Frontal cortex (tissue), 1 donor: ENCODE measurements around the gene KRTAP19-4. TPM values are rescaled to one million over a fixed set of nuclear protein-coding genes. Genes with fewer than 3 reads are reported as not detected.

ENCODE experiments used
- small RNA-seq: library from RNA; depleted of rRNA; stranded (forward); fragments of <200 nt; gene quantifications from one replicate; pipeline ENCODE3, GENCODE V24; 2014
- total RNA-seq: library from RNA; depleted of rRNA; stranded (reverse); fragments of >200 nt; gene quantifications from one replicate; pipeline ENCODE4 v1.2.3, GENCODE V29; 2014

Gene KRTAP19-4
- total RNA-seq, 1 donor from 2014 or later, result not detected

Small RNA genes lying within 50 kb of the gene (small RNA-seq; reads per million reads assigned to genes)
- not detected for gene AP000567.1
- not detected for gene KRTAP19-10P
- not detected for gene KRTAP19-11P
- gene KRTAP19-9P, result not detected

Other genes with a start within 250 kb of the KRTAP19-4 start
- not detected for gene KRTAP24-1, start 214.2 kb downstream of the KRTAP19-4 start, total RNA-seq
- gene KRTAP25-1, start 207.7 kb downstream of the KRTAP19-4 start, total RNA-seq, result not detected
- not detected for gene KRTAP26-1, start 176.8 kb downstream of the KRTAP19-4 start, total RNA-seq
- not detected for gene KRTAP27-1, start 159.5 kb downstream of the KRTAP19-4 start, total RNA-seq
- not detected for gene KRTAP23-1, start 148.6 kb downstream of the KRTAP19-4 start, total RNA-seq
- not detected for gene KRTAP13-2, start 124.9 kb downstream of the KRTAP19-4 start, total RNA-seq
- not detected for gene KRTAP13-1, start 101.1 kb downstream of the KRTAP19-4 start, total RNA-seq
- not detected for gene KRTAP13-3, start 71.2 kb downstream of the KRTAP19-4 start, total RNA-seq
- not detected for gene KRTAP13-4, start 66.9 kb downstream of the KRTAP19-4 start, total RNA-seq
- gene KRTAP15-1, start 56.9 kb downstream of the KRTAP19-4 start, total RNA-seq, result not detected
- not detected for gene KRTAP19-1, start 16.8 kb downstream of the KRTAP19-4 start, total RNA-seq
- gene KRTAP19-2, start 9.7 kb downstream of the KRTAP19-4 start, total RNA-seq, result not detected
- not detected for gene KRTAP19-3, start 5.2 kb downstream of the KRTAP19-4 start, total RNA-seq
- not detected for gene KRTAP19-5, start 5.0 kb upstream of the KRTAP19-4 start, total RNA-seq
- gene KRTAP19-6, start 44.7 kb upstream of the KRTAP19-4 start, total RNA-seq, result not detected
- gene KRTAP19-7, start 64.1 kb upstream of the KRTAP19-4 start, total RNA-seq, result not detected
- not detected for gene KRTAP22-2, start 93.2 kb upstream of the KRTAP19-4 start, total RNA-seq
- not detected for gene KRTAP6-3, start 95.3 kb upstream of the KRTAP19-4 start, total RNA-seq
- not detected for gene KRTAP6-2, start 101.7 kb upstream of the KRTAP19-4 start, total RNA-seq
- gene KRTAP22-1, start 103.9 kb upstream of the KRTAP19-4 start, total RNA-seq, result not detected
- gene KRTAP6-1, start 116.8 kb upstream of the KRTAP19-4 start, total RNA-seq, result not detected
- not detected for gene KRTAP20-1, start 119.3 kb upstream of the KRTAP19-4 start, total RNA-seq
- gene KRTAP20-4, start 123.5 kb upstream of the KRTAP19-4 start, total RNA-seq, result not detected
- gene KRTAP20-2, start 138.0 kb upstream of the KRTAP19-4 start, total RNA-seq, result not detected
- gene KRTAP20-3, start 145.7 kb upstream of the KRTAP19-4 start, total RNA-seq, result not detected
- not detected for gene KRTAP21-3, start 221.6 kb upstream of the KRTAP19-4 start, total RNA-seq